Placental pericyte (primary cell): Measurements from ENCODE around the gene L3MBTL2. TPM values are rescaled to one million over a fixed set of nuclear protein-coding genes. Genes with fewer than 3 reads are reported as not detected.

ENCODE experiments used
- small RNA-seq: library from RNA; depleted of rRNA; stranded (forward); fragments of <200 nt; gene quantifications from one replicate; pipeline ENCODE3, GENCODE V24; 2012; ENCODE audit warnings: low replicate concordance
- total RNA-seq: library from RNA; depleted of rRNA; stranded (reverse); fragments of >200 nt; gene quantifications from 2 replicates; pipeline ENCODE4 v1.2.3, GENCODE V29; 2012

Gene L3MBTL2
- total RNA-seq = 25.6 and 35.9 TPM in 2 replicates

DNA sequence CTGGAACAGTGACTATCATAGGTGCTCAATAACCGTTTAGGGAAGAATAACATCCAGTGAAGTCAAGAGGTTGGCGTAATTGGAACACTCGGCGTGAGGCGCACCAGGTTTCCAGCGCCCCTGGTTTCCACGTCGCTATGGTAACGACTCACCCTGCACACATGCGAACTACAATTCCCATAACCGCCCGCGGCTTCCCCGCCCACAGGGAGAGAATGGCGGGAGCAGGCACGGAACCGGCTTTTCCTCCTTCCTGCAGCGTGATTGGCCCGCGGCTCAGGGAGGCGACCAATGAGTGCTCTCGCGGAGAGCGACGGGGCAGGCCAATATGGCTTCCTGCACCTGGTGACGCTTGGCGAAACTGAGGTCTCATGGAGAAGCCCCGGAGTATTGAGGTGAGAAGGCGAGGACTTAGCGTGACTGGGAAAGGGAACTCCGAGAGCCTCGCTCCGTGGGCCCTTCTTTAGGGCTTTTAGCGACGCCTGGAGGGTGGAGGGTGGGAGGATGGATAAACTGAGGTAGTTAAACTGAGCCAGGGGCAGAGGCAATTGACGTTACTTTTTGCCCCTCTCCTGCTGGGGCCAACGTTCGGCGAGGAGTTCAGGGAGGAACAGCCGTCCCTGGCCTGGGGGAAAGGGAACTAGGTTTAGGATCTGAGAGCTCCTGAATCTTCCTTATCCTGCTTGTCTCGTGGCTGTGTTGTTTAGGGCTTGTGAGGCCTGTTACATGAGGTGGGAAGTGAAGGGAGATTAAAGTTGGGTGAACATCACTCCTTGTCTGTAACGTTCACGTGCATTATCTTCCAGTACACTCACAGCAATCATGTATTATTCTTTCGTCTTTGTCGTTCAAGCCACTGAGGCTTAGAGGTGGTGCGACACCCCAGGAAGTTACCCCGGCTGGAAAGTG lies at the start of gene L3MBTL2:
Gene L3MBTL2 (plus strand): TSS at position 321 of the 909 bp plus-strand sequence. CDS start 51 bp downstream, at position 372.

DNA sequence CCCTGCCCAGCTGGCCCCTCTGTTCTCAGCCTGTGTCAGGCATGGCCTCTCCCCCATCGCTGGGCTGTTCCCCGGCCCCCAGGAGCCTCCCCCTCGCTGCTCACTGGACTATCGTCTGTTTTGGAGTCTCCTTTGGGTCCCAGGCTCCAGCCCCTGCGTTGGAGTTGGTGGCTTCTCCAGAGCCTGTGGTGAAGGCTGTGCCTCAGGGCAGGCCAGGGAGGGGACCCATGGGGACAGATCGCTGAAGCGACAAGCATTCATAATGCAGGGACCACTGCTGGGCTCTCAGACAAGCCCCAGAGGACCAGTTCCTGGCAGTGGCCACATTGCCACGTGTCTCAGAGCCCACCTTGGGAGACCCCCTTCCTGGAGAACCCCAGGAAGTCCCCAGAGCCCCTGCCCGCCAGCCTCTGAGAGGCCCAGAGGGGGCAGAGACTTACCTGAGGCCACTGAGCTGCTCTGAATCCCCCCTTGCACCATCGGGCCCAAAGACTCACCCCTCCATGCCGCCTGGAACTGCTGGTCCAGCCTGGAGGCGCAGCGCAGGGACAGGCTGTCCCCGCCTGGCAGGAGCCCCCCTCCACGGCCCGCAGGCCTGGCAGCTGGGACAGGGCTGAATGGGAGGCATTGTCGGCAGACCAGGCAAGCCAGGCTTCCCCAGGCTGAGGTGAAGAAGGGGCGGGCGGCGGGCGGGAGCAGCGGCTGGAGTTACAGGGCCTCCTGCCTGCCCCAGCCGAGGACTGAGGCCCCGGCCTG lies 35.4 kb downstream of the L3MBTL2 start, which contains the start of gene CHADL:
Gene CHADL (minus strand): TSS at position 555 of the 756 bp plus-strand sequence. CDS start 50 bp downstream, at position 505.

Small RNA genes within 50 kb of the gene (small RNA-seq; reads per million reads assigned to genes)
- gene MIR6889 (not detected), gene RNU6-375P (not detected)

Other genes with a start within 250 kb of the L3MBTL2 start
- 56.6 and 70.5 TPM in 2 replicates for gene EP300, start 112.7 kb upstream of the L3MBTL2 start, total RNA-seq
- 0.57 and 1.1 TPM in 2 replicates for gene CHADL, start 35.6 kb downstream of the L3MBTL2 start, total RNA-seq
- gene RANGAP1, start 80.9 kb downstream of the L3MBTL2 start, total RNA-seq = 61.9 and 154 TPM in 2 replicates
- 49.2 and 77.2 TPM in 2 replicates for gene ZC3H7B, start 96.2 kb downstream of the L3MBTL2 start, total RNA-seq
- gene TEF, start 176.6 kb downstream of the L3MBTL2 start, total RNA-seq = 7.9 and 9.0 TPM in 2 replicates
- 36.5 and 39.2 TPM in 2 replicates for gene TOB2, start 241.5 kb downstream of the L3MBTL2 start, total RNA-seq